Karpas-422 (cell line): ENCODE measurements around the gene EMILIN1. TPM values are rescaled to one million over a fixed set of nuclear protein-coding genes. Genes with fewer than 3 reads are reported as not detected.

Experiments
- DNase-seq: peaks from one replicate; pipeline ENCODE4 v3.0.0-alpha.2; 2015
- H2AFZ ChIP-seq: fragments of 200-600 bp; sonication (generic); 2 replicates; pipeline ENCODE4 v1.6.1; 2014; ENCODE audit warnings: antibody characterized with exemption, low read length, mixed read lengths
- H3K27ac ChIP-seq: fragments of 200-600 bp; sonication (generic); 2 replicates; pipeline ENCODE4 v1.5.1; 2014; ENCODE audit warnings: mild to moderate bottlenecking, low read length, moderate library complexity
- H3K27me3 ChIP-seq: fragments of 200-600 bp; sonication (generic); 2 replicates; pipeline ENCODE4 v1.6.1; 2014; ENCODE audit warnings: low read length, mixed read lengths
- H3K36me3 ChIP-seq: fragments of 200-600 bp; sonication (generic); 2 replicates; pipeline ENCODE4 v1.6.1; 2014; ENCODE audit warnings: low read length, mixed read lengths; ENCODE audit not compliant: insufficient read depth
- H3K4me1 ChIP-seq: fragments of 200-600 bp; sonication (generic); 2 replicates; pipeline ENCODE4 v1.6.1; 2014; ENCODE audit warnings: mild to moderate bottlenecking, low read length, mixed read lengths
- H3K4me2 ChIP-seq: fragments of 200-600 bp; sonication (generic); 2 replicates; pipeline ENCODE4 v1.6.1; 2014; ENCODE audit warnings: low read length, low read depth, mild to moderate bottlenecking; ENCODE audit not compliant: poor library complexity, severe bottlenecking
- H3K4me3 ChIP-seq: fragments of 200-600 bp; sonication (generic); 2 replicates; pipeline ENCODE4 v1.5.1; 2014; ENCODE audit warnings: mild to moderate bottlenecking, antibody characterized with exemption, low read length, mixed read lengths
- H3K79me2 ChIP-seq: fragments of 200-600 bp; sonication (generic); 2 replicates; pipeline ENCODE4 v1.6.1; 2014; ENCODE audit warnings: mild to moderate bottlenecking, low read length, mixed read lengths
- H3K9ac ChIP-seq: fragments of 200-600 bp; sonication (generic); 2 replicates; pipeline ENCODE4 v1.6.0; 2014; ENCODE audit warnings: low read length
- H3K9me2 ChIP-seq: fragments of 200-600 bp; sonication (generic), shearing (Covaris generic); replicated peaks from 2 replicates; pipeline ENCODE4 v1.6.0; 2014; ENCODE audit warnings: mild to moderate bottlenecking, low read length, moderate library complexity; ENCODE audit not compliant: insufficient read depth
- H3K9me3 ChIP-seq: fragments of 300-700, 200-600 bp; sonication (generic); 2 replicates; pipeline ENCODE4 v1.6.1; 2014; ENCODE audit warnings: low read length, mixed read lengths
- H4K20me1 ChIP-seq: fragments of 200-600 bp; sonication (generic); 2 replicates; pipeline ENCODE4 v1.6.1; 2014; ENCODE audit warnings: mild to moderate bottlenecking, antibody characterized with exemption, low read length, low read depth; ENCODE audit not compliant: insufficient read depth
- total RNA-seq: library from RNA; depleted of rRNA; stranded (reverse); fragments of >200 nt; shearing (Covaris generic); gene quantifications from 2 replicates; pipeline ENCODE4 v1.2.3, GENCODE V29; 2014; ENCODE audit warnings: low replicate concordance

Gene EMILIN1
- total RNA-seq, 1 experiment from 2014 or later = not detected

DNA sequence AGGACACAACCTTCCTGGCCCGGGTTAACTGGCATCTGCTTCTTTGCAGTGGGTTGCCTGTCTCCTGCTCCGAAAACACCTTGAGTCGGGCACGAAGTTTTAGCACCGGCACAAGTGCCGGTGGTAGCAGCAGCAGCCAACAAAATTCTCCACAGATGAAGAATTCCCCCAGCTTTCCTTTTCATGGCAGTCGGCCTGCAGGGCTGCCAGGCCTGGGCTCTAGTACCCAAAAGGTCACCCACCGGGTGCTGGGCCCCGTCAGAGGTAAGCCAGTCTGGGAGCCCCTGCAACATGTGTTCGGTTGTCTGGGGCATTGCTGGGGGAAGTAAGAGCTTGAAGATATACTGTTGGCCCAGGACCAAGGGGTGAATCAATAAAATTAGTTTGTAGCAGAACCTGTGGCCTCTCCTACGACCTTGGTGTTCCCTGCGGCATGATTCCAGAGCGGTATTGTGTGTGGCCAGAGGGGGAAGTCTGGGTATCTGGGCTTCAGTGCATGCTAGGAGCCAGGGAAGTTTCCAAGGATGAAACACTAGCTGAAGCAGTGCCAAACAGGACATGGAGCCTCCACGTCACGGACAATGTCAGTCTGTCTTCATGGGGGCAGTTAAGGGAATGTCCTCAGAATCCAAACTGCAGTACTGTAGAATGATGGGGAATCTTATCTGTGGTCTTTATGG is 19.1 kb upstream of the EMILIN1 start:
- DNase-seq = no peak
- Histone ChIP-seq H3K4me3 (no peak overlapping the region), H4K20me1 (no peaks in the 10 kb centered on the region), H3K79me2 (no peaks in the 10 kb centered on the region), H2AFZ (no peak overlapping the region), H3K27me3 (no peaks in the 10 kb centered on the region), H3K36me3 (no peaks in the 10 kb centered on the region; the same call in 1 of the 2 replicates), H3K4me2 (no peak overlapping the region), H3K9me3 (no peaks in the 10 kb centered on the region), H3K27ac (no peak overlapping the region), H3K9me2 (no peaks in the 10 kb centered on the region), H3K4me1 (no peaks in the 10 kb centered on the region), H3K9ac (no peak overlapping the region)

DNA sequence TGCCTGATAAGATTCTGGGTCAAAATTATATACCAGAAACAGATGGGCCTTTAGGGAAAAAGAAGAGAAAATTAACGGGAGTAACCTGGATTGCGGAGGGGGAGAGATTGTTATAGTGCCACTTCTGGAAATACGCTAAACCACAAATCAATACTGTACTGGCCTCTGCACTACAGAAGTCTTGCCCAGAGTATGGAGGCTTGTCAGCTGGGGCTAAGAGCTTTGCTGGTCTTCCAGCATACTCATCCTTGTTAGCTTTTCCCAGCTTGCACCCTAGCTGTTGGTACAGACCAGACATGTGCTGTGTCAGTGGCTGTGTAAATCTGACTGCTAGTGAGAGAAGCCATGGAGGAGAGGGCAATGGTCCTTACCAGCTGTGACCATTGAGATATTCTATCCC is 18.1 kb upstream of the EMILIN1 start:
- no peak overlapping the region for H3K4me3 ChIP-seq
- no peak overlapping the region for H3K27ac ChIP-seq
- no peak for DNase-seq
- no peaks in the 10 kb centered on the region for H3K79me2 ChIP-seq
- H3K4me2 ChIP-seq = no peak overlapping the region
- no peak overlapping the region for H3K9ac ChIP-seq
- H3K27me3 ChIP-seq = no peaks in the 10 kb centered on the region
- no peaks in the 10 kb centered on the region for H3K9me3 ChIP-seq
- no peaks in the 10 kb centered on the region for H3K4me1 ChIP-seq
- H3K36me3 ChIP-seq = no peaks in the 10 kb centered on the region; the same call in 1 of the 2 replicates
- no peaks in the 10 kb centered on the region for H3K9me2 ChIP-seq
- H4K20me1 ChIP-seq = no peaks in the 10 kb centered on the region
- H2AFZ ChIP-seq = no peak overlapping the region

DNA sequence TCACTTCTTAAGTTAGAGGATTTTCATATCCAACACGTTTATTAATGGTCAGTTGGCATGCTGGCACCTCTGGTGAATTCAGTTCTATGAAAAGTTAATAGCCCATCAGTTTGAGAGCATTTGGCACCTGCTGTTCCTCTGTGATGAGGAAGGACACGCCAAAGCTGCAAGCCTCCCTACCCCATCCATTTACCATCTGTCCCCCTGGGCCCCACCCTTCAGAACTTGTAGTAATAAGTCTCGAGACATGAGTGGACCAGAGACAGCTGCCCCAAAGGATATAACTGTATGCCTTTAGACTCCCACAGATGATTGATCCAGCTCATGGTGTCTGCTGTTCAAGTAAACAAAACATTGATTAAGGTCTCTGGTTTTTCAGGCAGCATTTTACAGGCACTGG is 13.3 kb upstream of the EMILIN1 start:
- Histone ChIP-seq H3K9ac (no peak overlapping the region), H4K20me1 (no peaks in the 10 kb centered on the region), H3K36me3 (peaks cover 19% of the 10 kb centered on the region; the same call in 1 of the 2 replicates), H3K4me1 (peaks cover 7% of the 10 kb centered on the region), H2AFZ (no peak overlapping the region), H3K4me2 (no peak overlapping the region), H3K4me3 (no peak overlapping the region), H3K9me3 (no peaks in the 10 kb centered on the region), H3K27me3 (no peaks in the 10 kb centered on the region), H3K9me2 (no peaks in the 10 kb centered on the region), H3K27ac (no peak overlapping the region), H3K79me2 (peaks cover 18% of the 10 kb centered on the region)
- no peak for DNase-seq

GRCh38 chr2:27067385-27067784 is 11.0 kb upstream of the EMILIN1 start:
- H3K36me3 ChIP-seq = peaks cover 19% of the 10 kb centered on the region; the same call in 1 of the 2 replicates
- H3K27ac ChIP-seq = no peak overlapping the region

GRCh38 chr2:27069436-27069835 is 9.0 kb upstream of the EMILIN1 start:
- H3K9me3 ChIP-seq = no peaks in the 10 kb centered on the region
- peaks cover 21% of the 10 kb centered on the region for H3K4me1 ChIP-seq
- H3K4me2 ChIP-seq = peak overlapping the region; percentile 93
- peaks cover 30% of the 10 kb centered on the region for H3K79me2 ChIP-seq
- no peaks in the 10 kb centered on the region for H3K9me2 ChIP-seq
- H3K27ac ChIP-seq = no peak overlapping the region
- H3K27me3 ChIP-seq = no peaks in the 10 kb centered on the region
- peak overlapping the region; percentile 79; the same call in 1 of the 2 replicates for H3K9ac ChIP-seq
- H3K36me3 ChIP-seq = peaks cover 19% of the 10 kb centered on the region; the same call in 1 of the 2 replicates
- H2AFZ ChIP-seq = no peak overlapping the region
- DNase-seq = no peak
- no peak overlapping the region for H3K4me3 ChIP-seq
- no peaks in the 10 kb centered on the region; the same call in 1 of the 2 replicates for H4K20me1 ChIP-seq

More at GRCh38 chr2:27067385-27067784, 11.0 kb upstream of the EMILIN1 start:
- Histone ChIP-seq H3K4me2 (no peak overlapping the region), H3K4me3 (no peak overlapping the region), H3K9me3 (no peaks in the 10 kb centered on the region), H4K20me1 (no peaks in the 10 kb centered on the region; the same call in 1 of the 2 replicates), H3K9ac (no peak overlapping the region), H3K27me3 (no peaks in the 10 kb centered on the region), H2AFZ (no peak overlapping the region), H3K79me2 (peaks cover 30% of the 10 kb centered on the region), H3K4me1 (peaks cover 19% of the 10 kb centered on the region), H3K9me2 (no peaks in the 10 kb centered on the region)
- DNase-seq = no peak

GRCh38 chr2:27069961-27070618 is 8.3 kb upstream of the EMILIN1 start:
- no peaks in the 10 kb centered on the region for H3K9me3 ChIP-seq
- H3K27me3 ChIP-seq = no peaks in the 10 kb centered on the region
- H3K9me2 ChIP-seq = no peaks in the 10 kb centered on the region
- peaks cover 30% of the 10 kb centered on the region for H3K79me2 ChIP-seq
- peak overlapping the region; percentile 79 for H3K9ac ChIP-seq
- peaks cover 27% of the 10 kb centered on the region for H3K4me1 ChIP-seq
- H3K27ac ChIP-seq = no peak overlapping the region
- peak overlapping the region; percentile 73 for H3K4me3 ChIP-seq
- H3K36me3 ChIP-seq = peaks cover 19% of the 10 kb centered on the region; the same call in 1 of the 2 replicates
- no peaks in the 10 kb centered on the region; the same call in 1 of the 2 replicates for H4K20me1 ChIP-seq
- DNase-seq = no peak
- H2AFZ ChIP-seq = no peak overlapping the region
- H3K4me2 ChIP-seq = peak overlapping the region; percentile 93

DNA sequence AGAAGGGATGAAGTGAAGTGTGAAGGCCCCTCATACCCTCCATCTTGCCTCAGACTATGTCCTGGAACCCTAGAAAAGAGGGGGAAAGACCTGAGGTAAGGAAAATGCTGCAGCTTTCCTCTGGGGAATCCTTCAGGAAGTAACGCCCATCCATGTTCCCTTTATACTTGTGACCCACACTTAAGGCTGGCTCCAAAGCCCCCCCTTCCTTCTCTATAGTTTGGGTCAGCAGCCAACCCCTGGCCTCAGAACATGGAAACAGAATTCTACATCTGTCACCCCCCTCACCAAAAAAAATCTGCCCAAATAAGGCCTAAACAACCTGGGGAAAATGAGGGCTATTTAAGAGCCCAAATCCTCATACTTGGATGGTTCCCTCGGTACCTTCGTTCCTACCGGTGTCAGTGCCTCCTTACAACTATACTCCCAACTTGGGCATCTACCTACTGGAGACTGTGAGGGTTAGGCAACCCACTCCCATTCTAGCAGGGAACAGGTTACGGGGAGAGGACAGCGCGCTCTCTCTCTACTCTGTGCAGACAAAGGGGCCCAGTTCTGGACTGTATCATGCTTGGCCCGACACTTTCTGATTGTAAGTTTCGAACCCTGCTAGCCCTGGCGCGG is 7.7 kb upstream of the EMILIN1 start:
- no peaks in the 10 kb centered on the region for H3K9me2 ChIP-seq
- H3K9ac ChIP-seq = peak overlapping the region; percentile 79
- H4K20me1 ChIP-seq = no peaks in the 10 kb centered on the region; the same call in 1 of the 2 replicates
- H3K4me3 ChIP-seq = peak overlapping the region; percentile 73
- no peaks in the 10 kb centered on the region for H3K9me3 ChIP-seq
- H3K36me3 ChIP-seq = peaks cover 19% of the 10 kb centered on the region; the same call in 1 of the 2 replicates
- H3K4me1 ChIP-seq = peaks cover 34% of the 10 kb centered on the region
- peak overlapping the region; percentile 93 for H3K4me2 ChIP-seq
- no peak for DNase-seq
- no peaks in the 10 kb centered on the region for H3K27me3 ChIP-seq
- peaks cover 30% of the 10 kb centered on the region for H3K79me2 ChIP-seq
- no peak overlapping the region; the same call in 1 of the 2 replicates for H3K27ac ChIP-seq
- H2AFZ ChIP-seq = 0 out of 2 replicates have a peak overlapping the region, but pooled peaks have one; percentile 19
